GM12892 (cell line): ENCODE measurements around the gene TRIL.

Experiments used
- POLR2A ChIP-seq: IDR thresholded peaks from 2 replicates; pipeline ENCODE4 v1.6.1; 2011; ENCODE audit warnings: low read depth, low read length, control low read depth
- TAF1 ChIP-seq: IDR thresholded peaks from 2 replicates; pipeline ENCODE4 v1.6.1; 2011; ENCODE audit warnings: low read depth, mild to moderate bottlenecking, control low read depth, low read length, borderline replicate concordance

GRCh38 chr7:28990200-28990960 lies 32.2 kb upstream of the TRIL start:
- no peak for TF ChIP-seq TAF1
- no peak for TF ChIP-seq POLR2A
